CD4-positive, alpha-beta T cell treated with Interleukin-1 beta for 1 hour (primary cell): Measurements from ENCODE around the gene ST14.

Experiments used
- DNase-seq, 2 donors: peaks; one replicate each; pipeline ENCODE4 v3.0.0-alpha.2; 2020 to 2022

The ST14 gene

DNA sequence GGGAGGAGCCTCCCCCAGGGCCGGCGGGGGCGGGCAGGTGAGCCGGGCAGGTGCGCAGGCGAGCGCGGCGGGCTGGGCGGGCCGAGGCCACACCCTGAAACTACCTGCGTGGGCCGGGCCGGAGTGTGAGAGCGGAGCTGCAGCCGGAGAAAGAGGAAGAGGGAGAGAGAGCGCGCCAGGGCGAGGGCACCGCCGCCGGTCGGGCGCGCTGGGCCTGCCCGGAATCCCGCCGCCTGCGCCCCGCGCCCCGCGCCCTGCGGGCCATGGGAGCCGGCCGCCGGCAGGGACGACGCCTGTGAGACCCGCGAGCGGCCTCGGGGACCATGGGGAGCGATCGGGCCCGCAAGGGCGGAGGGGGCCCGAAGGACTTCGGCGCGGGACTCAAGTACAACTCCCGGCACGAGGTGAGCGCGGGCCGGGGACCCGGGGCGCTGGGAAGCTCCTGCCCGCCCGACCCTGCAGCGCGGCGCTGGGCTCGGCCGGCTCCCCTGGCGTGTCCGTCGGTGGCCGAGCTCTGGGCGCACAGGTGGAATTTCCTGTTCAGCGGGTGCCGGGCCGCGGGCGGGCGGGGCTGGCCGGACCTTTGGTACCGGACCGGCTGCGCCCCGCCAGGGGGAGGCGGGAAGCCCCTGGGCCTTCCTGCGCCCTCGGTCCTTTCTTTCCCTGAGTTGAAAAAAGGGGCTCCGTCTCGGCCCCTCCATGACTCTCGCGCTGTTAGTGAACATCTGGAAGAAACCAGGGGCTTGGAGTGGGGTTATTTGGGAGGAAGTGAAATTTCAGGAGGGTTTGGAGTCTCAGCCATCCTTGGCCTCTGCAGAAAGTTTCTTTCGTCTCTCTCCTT is at the start of gene ST14:
Gene ST14, plus strand, starts transcription at position 126 of the 841 bp plus-strand sequence. Its CDS starts 198 bp downstream, at position 324.
- peak in 1 of 2 donors; percentile 49 for DNase-seq

DNA sequence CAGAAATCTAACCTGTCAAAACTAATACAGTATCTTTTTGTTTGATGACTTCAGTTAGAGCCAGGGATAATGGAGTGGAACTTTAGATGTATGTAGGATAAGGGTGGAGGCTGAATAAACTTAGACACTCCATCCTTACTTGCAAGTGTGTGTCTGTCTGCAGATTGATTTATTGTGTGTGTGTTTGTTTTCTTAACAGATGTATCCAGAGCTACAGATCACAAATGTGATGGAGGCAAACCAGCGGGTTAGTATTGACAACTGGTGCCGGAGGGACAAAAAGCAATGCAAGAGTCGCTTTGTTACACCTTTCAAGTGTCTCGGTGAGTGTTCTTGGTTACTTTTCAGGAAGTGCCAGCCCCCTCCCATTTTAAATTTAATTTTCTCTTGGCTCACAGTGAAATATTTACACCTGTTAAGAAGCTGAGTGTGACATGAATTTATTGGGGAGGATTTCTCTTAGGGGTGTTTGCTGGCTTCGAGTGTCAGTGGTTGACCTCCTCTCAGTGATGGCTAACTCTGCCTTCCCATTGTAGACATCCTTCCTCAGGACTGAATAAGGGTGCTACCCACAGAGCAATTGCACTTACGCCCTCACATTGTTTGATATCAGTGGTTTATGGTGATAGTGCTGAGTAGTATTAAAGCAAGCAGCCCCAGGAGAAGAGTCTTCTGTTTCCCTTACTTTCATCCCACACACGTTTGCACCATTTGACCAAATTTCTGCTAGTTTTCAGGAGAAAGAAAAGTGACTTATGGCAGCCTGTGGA is 49.1 kb upstream of the ST14 start:
- DNase-seq: no peak

- no peak for DNase-seq
These were observed 47.3 kb upstream of the ST14 start for GRCh38 chr11:130112071-130112830.

DNA sequence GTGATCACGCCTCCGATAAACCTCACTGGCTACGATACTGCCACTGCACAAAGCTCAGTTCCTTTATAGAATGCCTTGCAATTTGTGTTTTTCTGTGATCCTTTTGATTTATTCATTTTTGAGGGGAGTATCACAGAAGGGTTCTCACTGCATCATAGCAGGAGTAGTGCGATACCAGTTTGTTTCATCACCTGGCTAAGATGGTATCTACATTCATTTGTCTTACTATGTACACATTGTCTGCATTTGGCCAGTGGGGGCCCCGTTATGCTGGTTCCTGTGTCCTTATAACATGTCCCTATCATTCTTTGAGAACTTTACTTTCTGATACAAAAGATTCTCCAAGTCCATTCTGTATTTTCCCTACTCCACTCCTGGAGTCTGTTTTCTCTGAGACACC is 45.3 kb upstream of the ST14 start:
- DNase-seq: no peak

DNA sequence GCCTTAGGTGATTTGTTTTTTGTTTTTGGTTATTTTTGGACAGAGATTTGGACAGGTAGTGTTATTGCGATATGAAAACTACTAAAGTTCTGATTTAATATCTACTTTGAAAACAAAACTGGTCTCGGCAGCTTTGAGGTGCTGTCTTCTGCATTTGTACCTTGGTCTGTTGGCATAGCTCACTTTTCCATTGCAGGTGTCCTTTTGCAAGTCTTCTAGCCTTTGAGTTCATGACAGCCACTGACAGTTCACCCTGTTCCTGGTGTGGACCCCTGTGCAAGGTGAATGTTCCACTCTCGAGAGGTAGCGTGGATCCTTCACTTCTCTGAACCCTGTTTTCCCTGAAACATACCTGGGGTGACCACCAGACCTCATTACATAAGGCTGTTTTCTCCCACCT is 44.9 kb upstream of the ST14 start:
- DNase-seq: no peak

DNA sequence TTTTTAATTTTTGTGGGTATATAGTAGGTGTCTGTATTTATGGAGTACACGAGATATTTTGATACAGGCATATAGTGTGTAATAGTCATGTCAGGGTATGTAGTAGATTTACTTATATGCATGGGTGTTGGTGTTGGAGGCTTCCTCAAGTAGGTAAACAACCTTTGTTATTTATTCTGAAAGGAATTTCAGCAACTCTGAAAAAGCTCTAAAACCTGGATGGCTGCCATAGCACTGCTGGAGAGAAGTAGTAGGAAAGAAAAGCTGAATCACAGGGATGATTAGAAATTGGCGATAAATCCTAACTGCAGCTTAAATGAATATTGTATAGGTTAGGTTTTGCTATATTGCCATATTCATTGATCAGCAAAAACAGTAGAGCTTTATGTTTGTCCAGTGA is 44.4 kb upstream of the ST14 start:
- no peak for DNase-seq

DNA sequence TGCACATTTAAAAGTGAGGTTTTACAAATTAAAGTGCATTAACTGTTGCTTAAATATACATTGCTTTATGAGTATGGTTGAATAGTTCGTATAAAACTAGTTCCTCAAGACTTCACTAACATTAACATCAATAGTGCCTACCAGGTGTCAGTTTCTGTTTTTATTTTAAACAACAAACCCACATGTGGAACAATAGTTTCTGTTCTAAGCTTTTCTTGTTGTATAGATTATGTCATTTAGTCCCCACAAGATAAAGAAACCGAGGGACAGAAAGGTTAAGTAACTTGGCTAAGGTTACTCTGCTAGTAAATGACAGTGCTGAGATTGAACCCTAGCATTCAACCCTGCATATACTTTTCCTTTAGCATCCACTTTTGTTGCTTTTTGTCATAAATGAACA is 41.4 kb upstream of the ST14 start:
- DNase-seq: no peak

- DNase-seq: peak; percentile 34 to 35
These were observed 40.8 kb upstream of the ST14 start for GRCh38 chr11:130118636-130119387.

GRCh38 chr11:130120045-130120444 is 39.5 kb upstream of the ST14 start:
- DNase-seq: no peak

- DNase-seq: no peak
These were observed 38.1 kb upstream of the ST14 start for GRCh38 chr11:130121445-130121978.

DNA sequence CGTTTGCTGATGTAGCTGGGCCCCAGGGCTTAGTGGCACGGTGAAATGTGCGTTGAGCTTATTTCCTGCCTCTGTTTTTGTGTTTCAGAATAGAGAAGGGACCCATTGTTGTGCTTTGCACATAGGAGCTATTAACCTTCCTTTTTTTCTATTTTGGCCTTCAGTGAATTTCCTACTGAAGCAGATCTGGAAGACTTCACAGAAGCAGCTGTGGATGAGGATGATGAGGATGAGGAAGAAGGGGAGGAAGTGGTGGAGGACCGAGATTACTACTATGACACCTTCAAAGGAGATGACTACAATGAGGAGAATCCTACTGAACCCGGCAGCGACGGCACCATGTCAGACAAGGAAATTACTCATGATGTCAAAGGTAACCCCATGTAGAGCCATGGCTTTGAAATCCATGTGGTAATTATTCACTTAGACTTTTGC is 37.4 kb upstream of the ST14 start:
- peak in 1 of 2 donors; percentile 27 for DNase-seq

DNA sequence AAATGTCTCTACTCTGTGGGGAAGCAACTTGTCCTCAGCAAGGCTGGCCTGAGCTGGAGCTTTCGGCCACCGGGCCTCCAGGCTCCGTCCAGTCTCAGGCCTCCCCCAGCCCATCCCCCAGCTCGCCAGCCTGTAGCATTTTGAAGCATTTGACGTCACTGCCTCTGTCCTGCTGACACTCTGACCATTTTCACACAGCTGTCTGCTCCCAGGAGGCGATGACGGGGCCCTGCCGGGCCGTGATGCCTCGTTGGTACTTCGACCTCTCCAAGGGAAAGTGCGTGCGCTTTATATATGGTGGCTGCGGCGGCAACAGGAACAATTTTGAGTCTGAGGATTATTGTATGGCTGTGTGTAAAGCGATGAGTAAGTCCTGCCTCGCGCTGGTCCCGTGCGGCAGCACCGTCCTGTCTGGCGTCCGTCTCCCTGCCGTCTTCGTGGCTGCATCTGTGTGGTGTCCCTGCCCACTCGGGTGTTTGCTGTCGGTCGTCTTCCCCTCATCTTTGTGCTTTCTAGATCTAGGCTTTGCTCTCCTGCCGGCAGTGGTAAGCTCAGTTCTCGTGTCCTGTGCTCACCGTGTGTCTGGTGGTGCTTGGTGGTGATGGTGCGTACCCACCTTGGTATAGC is 36.1 kb upstream of the ST14 start:
- no peak for DNase-seq

DNA sequence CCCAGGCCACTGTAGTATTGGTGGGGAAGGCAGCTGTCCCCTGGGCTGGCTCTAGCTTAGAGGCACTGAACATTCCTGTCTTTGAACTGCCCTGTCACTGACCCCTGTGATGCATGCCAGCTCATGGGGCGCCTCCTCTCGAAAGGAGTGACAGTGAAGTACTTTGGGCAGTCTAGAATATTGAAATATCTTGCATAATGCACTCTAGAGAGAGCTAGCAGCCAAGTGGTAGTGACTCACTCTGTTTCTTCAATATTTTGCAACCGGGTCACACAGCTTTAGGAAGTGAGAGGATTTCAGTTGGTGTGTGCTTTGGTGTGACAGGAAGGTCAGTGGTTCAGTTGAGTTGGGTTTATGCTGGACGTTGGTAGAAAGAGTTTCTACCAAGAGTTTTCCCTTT is 35.5 kb upstream of the ST14 start:
- peak; percentile 19 to 76 for DNase-seq

- DNase-seq: no peak
These were observed 33.9 kb upstream of the ST14 start for GRCh38 chr11:130125638-130126037.

GRCh38 chr11:130126516-130126915 is 33.1 kb upstream of the ST14 start:
- no peak for DNase-seq

DNA sequence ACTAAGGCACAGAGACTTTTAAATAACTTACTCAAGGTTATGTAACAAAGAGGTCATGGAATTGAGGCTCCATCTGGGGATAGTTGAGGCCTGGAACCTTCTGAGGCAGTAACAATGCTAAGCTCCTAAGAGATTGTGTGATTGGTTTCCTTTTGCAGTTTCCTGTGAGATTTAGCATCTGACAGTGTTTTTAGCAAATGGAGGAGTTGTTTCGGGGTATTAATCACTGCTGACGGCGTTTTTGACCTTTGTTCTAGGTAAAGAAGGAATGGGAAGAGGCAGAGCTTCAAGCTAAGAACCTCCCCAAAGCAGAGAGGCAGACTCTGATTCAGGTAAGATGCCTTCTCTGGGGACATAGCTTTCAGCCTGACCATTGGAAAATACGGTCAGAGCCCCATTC is 32.1 kb upstream of the ST14 start:
- no peak for DNase-seq

DNA sequence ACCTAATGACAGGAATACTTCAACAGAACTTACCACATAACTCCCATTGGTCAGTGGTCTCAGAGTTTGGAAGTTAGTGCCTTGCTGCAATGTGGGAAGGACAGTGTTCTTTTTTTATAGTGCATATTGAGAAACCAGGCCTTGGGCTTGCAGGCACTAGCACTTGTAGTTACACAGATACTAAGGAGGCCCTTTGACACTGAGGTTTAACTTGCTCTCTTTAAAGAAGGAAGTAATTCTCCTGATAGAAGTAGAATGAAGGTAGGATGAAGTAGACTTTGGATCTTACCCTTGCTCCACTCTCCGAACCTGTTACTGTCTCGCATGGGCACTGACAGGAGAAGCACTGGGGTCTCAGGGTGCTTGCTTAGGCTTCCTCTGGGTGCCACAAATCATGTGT is 31.0 kb upstream of the ST14 start:
- DNase-seq: no peak

- no peak for DNase-seq
These were observed 29.7 kb upstream of the ST14 start for GRCh38 chr11:130129922-130130321.

- DNase-seq: peak; percentile 61 to 78
These were observed 27.4 kb upstream of the ST14 start for GRCh38 chr11:130131961-130132850.

GRCh38 chr11:130133716-130134115 is 25.9 kb upstream of the ST14 start:
- no peak for DNase-seq

DNA sequence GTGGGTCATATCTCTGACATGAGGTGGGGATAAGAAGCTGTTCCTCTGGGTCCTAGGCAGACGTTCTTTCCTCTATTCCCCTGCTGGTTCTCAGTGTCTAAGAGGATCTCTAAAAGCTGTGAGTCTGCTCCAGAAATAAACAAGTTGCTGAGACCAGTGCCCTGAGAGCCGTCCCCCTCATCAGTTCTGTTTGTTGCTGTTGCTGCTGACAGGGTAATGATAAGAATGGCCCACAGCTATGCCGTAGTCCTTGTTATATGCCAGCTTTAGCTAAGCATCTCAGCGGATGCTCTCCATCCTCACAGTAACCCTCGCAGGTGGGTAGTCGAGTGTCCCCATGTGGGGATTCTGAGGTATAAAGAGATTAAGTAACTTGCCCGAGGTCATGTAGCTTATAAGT is 23.5 kb upstream of the ST14 start:
- no peak for DNase-seq
